ENCODE results near the gene MAGEB3. TPM values are rescaled to one million over a fixed set of nuclear protein-coding genes. Genes with fewer than 3 reads are reported as not detected.

Gene MAGEB3
- polyA plus RNA-seq, 2 of the 4 experiments (the other 2 are of a cell fraction) = not detected

DNA sequence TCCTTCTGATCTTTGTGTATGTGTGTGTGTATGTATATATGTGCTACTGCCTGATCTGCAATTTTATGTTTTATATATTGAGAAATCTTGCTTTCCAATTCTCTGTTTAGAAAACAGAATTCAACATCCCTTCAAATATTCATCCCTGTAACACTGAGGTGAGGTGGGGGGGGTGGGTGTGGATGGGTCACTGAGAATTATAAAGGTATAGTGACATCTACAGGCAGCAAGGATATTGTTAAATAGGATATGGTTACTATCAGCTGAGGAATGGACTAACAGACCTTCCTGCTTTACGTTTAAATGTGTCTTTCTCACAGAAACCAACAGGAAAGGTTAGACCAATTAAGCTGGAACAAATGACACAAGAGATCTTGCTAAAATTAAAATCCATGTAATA, 34.1 kb upstream of the MAGEB3 start:
- WGBS (ENCODE audit: missing lambda C conversion rate) = 4% methylated on average over 1 of the region's 1 CpG
- DNase-seq (ENCODE audit: low read depth in 1 of 2, low spot score in 1 of 2) (peak; percentile 11 to 35), ATAC-seq (peak; percentile 85), FAIRE-seq (peak; percentile 61)
- no peak overlapping the region for H3K27ac ChIP-seq
- CTCF ChIA-PET = no interaction called here
- H3K9me3 ChIP-seq = no peaks in the 10 kb centered on the region
- H3K4me1 ChIP-seq = no peaks in the 10 kb centered on the region
- H3K4me3 ChIP-seq = no peak overlapping the region
- POLR2A ChIA-PET = no interaction called here
- no peak overlapping the region for H3K4me2 ChIP-seq
- TF ChIP-seq CBX8 (IDR thresholded peaks at IDR 0.05) = no peak
- no peak for TF ChIP-seq NFE2L2 (conservative IDR thresholded peaks at IDR 0.05; ENCODE audit: low read length)
- no peak for TF ChIP-seq KDM1A (IDR thresholded peaks at IDR 0.05; ENCODE audit: low read depth)
- TF ChIP-seq SREBF2 (IDR thresholded peaks at IDR 0.05) = no peak
- TF ChIP-seq CBX2 (IDR thresholded peaks at IDR 0.05; ENCODE audit: borderline replicate concordance, low read depth) = no peak
- peak; percentile 35 to 45; a peak in 3 of 5 replicates for TF ChIP-seq RAD21 (conservative IDR thresholded peaks at IDR 0.05 in 1 of 2, IDR thresholded peaks at IDR 0.05 in 1 of 2)
- TF ChIP-seq, protein P1, sequence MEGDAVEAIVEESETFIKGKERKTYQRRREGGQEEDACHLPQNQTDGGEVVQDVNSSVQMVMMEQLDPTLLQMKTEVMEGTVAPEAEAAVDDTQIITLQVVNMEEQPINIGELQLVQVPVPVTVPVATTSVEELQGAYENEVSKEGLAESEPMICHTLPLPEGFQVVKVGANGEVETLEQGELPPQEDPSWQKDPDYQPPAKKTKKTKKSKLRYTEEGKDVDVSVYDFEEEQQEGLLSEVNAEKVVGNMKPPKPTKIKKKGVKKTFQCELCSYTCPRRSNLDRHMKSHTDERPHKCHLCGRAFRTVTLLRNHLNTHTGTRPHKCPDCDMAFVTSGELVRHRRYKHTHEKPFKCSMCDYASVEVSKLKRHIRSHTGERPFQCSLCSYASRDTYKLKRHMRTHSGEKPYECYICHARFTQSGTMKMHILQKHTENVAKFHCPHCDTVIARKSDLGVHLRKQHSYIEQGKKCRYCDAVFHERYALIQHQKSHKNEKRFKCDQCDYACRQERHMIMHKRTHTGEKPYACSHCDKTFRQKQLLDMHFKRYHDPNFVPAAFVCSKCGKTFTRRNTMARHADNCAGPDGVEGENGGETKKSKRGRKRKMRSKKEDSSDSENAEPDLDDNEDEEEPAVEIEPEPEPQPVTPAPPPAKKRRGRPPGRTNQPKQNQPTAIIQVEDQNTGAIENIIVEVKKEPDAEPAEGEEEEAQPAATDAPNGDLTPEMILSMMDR (IDR thresholded peaks at IDR 0.05) = peak; percentile 31
- TF ChIP-seq MYC (IDR thresholded peaks at IDR 0.05; ENCODE audit: borderline replicate concordance, low read length) = no peak
- no peak for TF ChIP-seq SMC3 (IDR thresholded peaks at IDR 0.05)
- TF ChIP-seq, protein P2, sequence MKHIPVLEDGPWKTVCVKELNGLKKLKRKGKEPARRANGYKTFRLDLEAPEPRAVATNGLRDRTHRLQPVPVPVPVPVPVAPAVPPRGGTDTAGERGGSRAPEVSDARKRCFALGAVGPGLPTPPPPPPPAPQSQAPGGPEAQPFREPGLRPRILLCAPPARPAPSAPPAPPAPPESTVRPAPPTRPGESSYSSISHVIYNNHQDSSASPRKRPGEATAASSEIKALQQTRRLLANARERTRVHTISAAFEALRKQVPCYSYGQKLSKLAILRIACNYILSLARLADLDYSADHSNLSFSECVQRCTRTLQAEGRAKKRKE (CRISPR knock-in tag; IDR thresholded peaks at IDR 0.05; ENCODE audit: low read depth) = no peak
- no peak for TF ChIP-seq HOXB13 (CRISPR knock-in tag; IDR thresholded peaks at IDR 0.05; ENCODE audit: low read depth)
- TF ChIP-seq MAZ (IDR thresholded peaks at IDR 0.05; ENCODE audit: borderline replicate concordance, low read depth, low read length) = no peak
- TF ChIP-seq, protein P3, sequence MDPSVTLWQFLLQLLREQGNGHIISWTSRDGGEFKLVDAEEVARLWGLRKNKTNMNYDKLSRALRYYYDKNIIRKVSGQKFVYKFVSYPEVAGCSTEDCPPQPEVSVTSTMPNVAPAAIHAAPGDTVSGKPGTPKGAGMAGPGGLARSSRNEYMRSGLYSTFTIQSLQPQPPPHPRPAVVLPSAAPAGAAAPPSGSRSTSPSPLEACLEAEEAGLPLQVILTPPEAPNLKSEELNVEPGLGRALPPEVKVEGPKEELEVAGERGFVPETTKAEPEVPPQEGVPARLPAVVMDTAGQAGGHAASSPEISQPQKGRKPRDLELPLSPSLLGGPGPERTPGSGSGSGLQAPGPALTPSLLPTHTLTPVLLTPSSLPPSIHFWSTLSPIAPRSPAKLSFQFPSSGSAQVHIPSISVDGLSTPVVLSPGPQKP (IDR thresholded peaks at IDR 0.05; ENCODE audit: low read depth, low read length) = no peak
- TF ChIP-seq NR3C1 (IDR thresholded peaks at IDR 0.05) = no peak
- TF ChIP-seq, protein P4, sequence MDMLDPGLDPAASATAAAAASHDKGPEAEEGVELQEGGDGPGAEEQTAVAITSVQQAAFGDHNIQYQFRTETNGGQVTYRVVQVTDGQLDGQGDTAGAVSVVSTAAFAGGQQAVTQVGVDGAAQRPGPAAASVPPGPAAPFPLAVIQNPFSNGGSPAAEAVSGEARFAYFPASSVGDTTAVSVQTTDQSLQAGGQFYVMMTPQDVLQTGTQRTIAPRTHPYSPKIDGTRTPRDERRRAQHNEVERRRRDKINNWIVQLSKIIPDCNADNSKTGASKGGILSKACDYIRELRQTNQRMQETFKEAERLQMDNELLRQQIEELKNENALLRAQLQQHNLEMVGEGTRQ (IDR thresholded peaks at IDR 0.05) = no peak
- no peak for TF ChIP-seq FOSB (CRISPR knock-in tag; IDR thresholded peaks at IDR 0.05)

DNA sequence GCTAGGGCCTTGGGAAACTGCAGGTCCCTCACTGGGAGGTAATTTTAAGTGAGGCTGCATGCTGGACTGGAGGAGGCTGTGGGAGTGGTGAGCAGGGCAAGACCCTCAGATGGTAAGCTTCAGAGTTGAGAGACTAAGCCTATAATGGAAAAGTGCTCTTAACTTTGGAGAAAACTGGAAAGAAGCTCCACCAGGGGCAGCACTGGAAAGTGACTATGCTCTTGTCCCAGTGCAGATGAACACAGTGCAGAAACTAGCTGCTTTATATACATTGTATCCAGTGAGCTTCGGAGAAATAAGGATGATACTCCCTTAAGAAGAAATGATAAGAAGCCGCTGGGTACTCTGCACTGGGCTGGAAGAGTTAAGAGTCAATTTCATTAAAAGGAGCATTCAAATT, 18.3 kb upstream of the MAGEB3 start:
- WGBS (ENCODE audit: missing lambda C conversion rate) = 57% methylated on average over 2 of the region's 2 CpGs
- Histone ChIP-seq H3K27ac (no peak overlapping the region), H3K9me3 (no peaks in the 10 kb centered on the region), H3K4me3 (no peak overlapping the region), H3K4me1 (no peaks in the 10 kb centered on the region), H3K4me2 (no peak overlapping the region)
- ATAC-seq (peak in 1 of 2 experiments; percentile 55; a peak in 2 of 6 replicates), FAIRE-seq (no peak), DNase-seq (ENCODE audit: low read depth in 1 of 2, low spot score in 1 of 2) (no peak)
- POLR2A ChIA-PET = no interaction called here
- CTCF ChIA-PET = interaction anchor here (0.7 kb wide), 1 partner anchor 1099 kb away, joined by 3 read pairs; no protein-coding TSS in a partner anchor
- TF ChIP-seq RCOR1 (IDR thresholded peaks at IDR 0.05; ENCODE audit: low read depth, low read length) (no peak), ZNF302 (CRISPR knock-in tag; IDR thresholded peaks at IDR 0.05) (no peak), ZC3H11A (IDR thresholded peaks at IDR 0.05) (no peak), NR3C1 (IDR thresholded peaks at IDR 0.05) (no peak)
- TF ChIP-seq, protein P5, sequence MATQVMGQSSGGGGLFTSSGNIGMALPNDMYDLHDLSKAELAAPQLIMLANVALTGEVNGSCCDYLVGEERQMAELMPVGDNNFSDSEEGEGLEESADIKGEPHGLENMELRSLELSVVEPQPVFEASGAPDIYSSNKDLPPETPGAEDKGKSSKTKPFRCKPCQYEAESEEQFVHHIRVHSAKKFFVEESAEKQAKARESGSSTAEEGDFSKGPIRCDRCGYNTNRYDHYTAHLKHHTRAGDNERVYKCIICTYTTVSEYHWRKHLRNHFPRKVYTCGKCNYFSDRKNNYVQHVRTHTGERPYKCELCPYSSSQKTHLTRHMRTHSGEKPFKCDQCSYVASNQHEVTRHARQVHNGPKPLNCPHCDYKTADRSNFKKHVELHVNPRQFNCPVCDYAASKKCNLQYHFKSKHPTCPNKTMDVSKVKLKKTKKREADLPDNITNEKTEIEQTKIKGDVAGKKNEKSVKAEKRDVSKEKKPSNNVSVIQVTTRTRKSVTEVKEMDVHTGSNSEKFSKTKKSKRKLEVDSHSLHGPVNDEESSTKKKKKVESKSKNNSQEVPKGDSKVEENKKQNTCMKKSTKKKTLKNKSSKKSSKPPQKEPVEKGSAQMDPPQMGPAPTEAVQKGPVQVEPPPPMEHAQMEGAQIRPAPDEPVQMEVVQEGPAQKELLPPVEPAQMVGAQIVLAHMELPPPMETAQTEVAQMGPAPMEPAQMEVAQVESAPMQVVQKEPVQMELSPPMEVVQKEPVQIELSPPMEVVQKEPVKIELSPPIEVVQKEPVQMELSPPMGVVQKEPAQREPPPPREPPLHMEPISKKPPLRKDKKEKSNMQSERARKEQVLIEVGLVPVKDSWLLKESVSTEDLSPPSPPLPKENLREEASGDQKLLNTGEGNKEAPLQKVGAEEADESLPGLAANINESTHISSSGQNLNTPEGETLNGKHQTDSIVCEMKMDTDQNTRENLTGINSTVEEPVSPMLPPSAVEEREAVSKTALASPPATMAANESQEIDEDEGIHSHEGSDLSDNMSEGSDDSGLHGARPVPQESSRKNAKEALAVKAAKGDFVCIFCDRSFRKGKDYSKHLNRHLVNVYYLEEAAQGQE (IDR thresholded peaks at IDR 0.05) = no peak
- TF ChIP-seq, protein P6, sequence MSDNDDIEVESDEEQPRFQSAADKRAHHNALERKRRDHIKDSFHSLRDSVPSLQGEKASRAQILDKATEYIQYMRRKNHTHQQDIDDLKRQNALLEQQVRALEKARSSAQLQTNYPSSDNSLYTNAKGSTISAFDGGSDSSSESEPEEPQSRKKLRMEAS (IDR thresholded peaks at IDR 0.05) = no peak
